ENCODE data around the gene FEV.

The FEV gene

DNA sequence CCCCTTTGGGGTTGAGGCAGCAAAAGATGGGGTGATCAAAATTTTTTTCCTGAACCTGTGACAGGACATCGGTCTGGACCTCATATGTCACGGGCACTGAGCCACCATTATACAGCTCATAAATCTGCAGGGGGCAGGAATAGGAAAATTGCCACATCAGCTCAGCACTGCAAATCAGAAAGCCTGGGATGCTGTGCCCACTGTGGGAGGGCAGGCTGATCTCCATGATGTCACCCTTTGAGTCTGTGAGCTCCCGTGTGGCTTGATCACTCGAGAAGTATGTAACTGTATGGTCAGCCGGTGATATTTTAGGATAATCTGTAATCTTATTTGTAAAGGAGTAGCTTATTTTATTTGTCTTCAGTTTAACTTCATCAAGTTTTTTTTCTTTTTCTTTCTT, 25.9 kb upstream of the FEV start:
- H3K9ac ChIP-seq (ENCODE audit: low read length), result no peak overlapping the region
- no peaks in the 10 kb centered on the region for H3K36me3 ChIP-seq (ENCODE audit: control insufficient read depth, insufficient read depth, low read length, severe bottlenecking)
- no peaks in the 10 kb centered on the region for H3K9me3 ChIP-seq (ENCODE audit: control insufficient read depth, low read length)
- DNase-seq (ENCODE audit: low read depth), result no peak
- peaks cover 46% of the 10 kb centered on the region for H3K27me3 ChIP-seq (replicated peaks; ENCODE audit: control insufficient read depth, insufficient read depth, low read length)
- no peaks in the 10 kb centered on the region for H3K4me1 ChIP-seq (ENCODE audit: control insufficient read depth, insufficient read depth, low read length)
- no peak overlapping the region for H3K4me3 ChIP-seq (ENCODE audit: low read length)

DNA sequence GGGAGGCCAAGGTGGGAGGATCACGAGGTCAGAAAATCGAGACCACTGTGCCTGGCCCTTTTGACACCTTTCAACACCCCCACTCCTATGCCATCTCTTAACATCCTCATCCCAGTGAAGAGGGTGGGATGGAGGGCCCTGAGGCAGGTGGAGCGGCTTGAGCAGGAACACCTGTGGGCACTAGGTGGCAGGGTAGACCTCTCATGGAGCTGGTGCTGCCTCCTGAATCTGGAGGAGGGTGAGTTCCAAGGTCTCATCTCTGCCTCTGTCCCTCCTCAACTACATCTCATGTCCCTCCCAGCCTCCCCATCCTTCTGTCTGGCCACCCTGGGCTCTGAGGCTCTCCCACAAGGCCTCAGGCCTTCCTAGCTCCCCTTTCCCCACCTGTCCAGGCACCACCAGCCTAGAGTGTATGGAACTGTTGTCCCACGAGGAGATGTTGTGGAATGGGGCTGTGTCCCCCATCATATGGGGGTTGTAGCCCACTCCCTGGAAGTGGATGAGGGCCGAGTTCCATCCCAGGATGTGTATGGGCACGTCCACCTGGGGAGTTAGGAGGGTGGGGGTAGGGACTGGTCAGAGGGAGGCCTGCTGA, 25.3 kb upstream of the FEV start:
- H3K9ac ChIP-seq (ENCODE audit: low read length), result no peak overlapping the region
- no peaks in the 10 kb centered on the region for H3K9me3 ChIP-seq (ENCODE audit: control insufficient read depth, low read length)
- no peak overlapping the region for H3K4me3 ChIP-seq (ENCODE audit: low read length)
- H3K4me1 ChIP-seq (ENCODE audit: control insufficient read depth, insufficient read depth, low read length), result no peaks in the 10 kb centered on the region
- no peak for DNase-seq (ENCODE audit: low read depth)
- no peaks in the 10 kb centered on the region for H3K36me3 ChIP-seq (ENCODE audit: control insufficient read depth, insufficient read depth, low read length, severe bottlenecking)
- H3K27me3 ChIP-seq (replicated peaks; ENCODE audit: control insufficient read depth, insufficient read depth, low read length), result peaks cover 47% of the 10 kb centered on the region

DNA sequence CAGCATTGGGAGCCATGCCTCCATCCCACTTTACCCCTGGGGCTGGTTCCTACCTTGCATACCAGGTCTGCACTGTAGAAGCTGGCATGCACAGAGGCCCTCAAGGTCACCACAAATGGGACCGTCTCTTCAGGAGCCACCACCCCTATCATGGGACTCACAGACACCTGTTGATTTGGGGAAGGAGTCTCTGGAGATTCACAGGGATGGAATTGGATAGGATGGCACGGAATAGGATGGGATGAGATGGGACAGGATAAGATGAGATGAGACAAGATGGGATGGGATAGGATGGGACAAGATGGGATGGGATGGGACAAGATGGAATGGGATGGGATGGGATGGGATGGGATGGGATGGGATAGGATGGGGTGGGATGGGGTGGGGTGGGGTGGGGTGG, 24.3 kb upstream of the FEV start:
- no peaks in the 10 kb centered on the region for H3K4me1 ChIP-seq (ENCODE audit: control insufficient read depth, insufficient read depth, low read length)
- no peaks in the 10 kb centered on the region for H3K36me3 ChIP-seq (ENCODE audit: control insufficient read depth, insufficient read depth, low read length, severe bottlenecking)
- no peak for DNase-seq (ENCODE audit: low read depth)
- no peak overlapping the region for H3K4me3 ChIP-seq (ENCODE audit: low read length)
- H3K27me3 ChIP-seq (replicated peaks; ENCODE audit: control insufficient read depth, insufficient read depth, low read length), result peaks cover 49% of the 10 kb centered on the region
- no peaks in the 10 kb centered on the region for H3K9me3 ChIP-seq (ENCODE audit: control insufficient read depth, low read length)
- no peak overlapping the region for H3K9ac ChIP-seq (ENCODE audit: low read length)

DNA sequence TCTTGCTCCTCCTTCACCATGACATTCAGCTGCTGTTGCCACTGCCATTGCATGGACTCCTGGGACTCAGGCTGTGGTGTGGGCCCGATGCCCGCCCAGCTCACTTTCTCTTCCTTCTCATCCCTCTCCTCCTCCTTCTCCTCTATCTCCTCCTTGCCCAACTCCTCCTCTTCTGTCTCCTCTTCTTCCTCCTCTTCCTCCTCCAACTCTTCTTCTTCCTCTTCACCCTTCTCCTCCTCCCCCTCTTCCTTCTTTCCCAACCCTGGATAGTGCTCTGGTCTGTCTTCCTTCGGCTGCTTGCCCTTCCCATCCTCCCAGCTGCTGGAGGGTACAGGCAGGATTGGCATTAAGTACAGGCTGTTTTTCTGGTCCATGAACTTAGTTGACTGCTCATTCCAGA, 19.0 kb upstream of the FEV start:
- H3K4me1 ChIP-seq (ENCODE audit: control insufficient read depth, insufficient read depth, low read length), result no peaks in the 10 kb centered on the region
- H3K27me3 ChIP-seq (replicated peaks; ENCODE audit: control insufficient read depth, insufficient read depth, low read length), result peaks cover 74% of the 10 kb centered on the region
- no peak overlapping the region for H3K4me3 ChIP-seq (ENCODE audit: low read length)
- H3K9ac ChIP-seq (ENCODE audit: low read length), result no peak overlapping the region
- no peaks in the 10 kb centered on the region for H3K36me3 ChIP-seq (ENCODE audit: control insufficient read depth, insufficient read depth, low read length, severe bottlenecking)
- H3K9me3 ChIP-seq (ENCODE audit: control insufficient read depth, low read length), result no peaks in the 10 kb centered on the region
- no peak for DNase-seq (ENCODE audit: low read depth)

DNA sequence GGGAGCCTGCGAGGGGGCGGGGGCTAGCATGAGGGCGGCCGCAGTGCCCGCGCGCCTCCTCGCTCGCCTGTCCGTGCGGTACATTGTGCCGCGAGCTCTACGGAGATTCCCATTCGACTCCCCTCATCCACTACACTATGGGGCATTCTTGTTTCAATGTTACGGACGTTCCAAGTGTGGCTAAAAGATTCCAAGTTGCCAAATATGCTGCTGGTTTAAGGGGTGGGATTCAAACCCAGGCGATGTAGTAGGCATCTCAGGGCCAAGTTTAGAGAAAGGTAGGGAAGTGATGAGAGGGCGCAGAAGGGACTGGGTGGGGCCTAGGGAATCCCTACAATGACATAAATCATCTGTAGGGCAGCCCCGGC, 18.3 kb upstream of the FEV start:
- no peaks in the 10 kb centered on the region for H3K36me3 ChIP-seq (ENCODE audit: control insufficient read depth, insufficient read depth, low read length, severe bottlenecking)
- H3K4me1 ChIP-seq (ENCODE audit: control insufficient read depth, insufficient read depth, low read length), result no peaks in the 10 kb centered on the region
- peaks cover 67% of the 10 kb centered on the region for H3K27me3 ChIP-seq (replicated peaks; ENCODE audit: control insufficient read depth, insufficient read depth, low read length)
- H3K9ac ChIP-seq (ENCODE audit: low read length), result no peak overlapping the region
- no peaks in the 10 kb centered on the region for H3K9me3 ChIP-seq (ENCODE audit: control insufficient read depth, low read length)
- no peak overlapping the region for H3K4me3 ChIP-seq (ENCODE audit: low read length)
- DNase-seq (ENCODE audit: low read depth), result no peak

DNA sequence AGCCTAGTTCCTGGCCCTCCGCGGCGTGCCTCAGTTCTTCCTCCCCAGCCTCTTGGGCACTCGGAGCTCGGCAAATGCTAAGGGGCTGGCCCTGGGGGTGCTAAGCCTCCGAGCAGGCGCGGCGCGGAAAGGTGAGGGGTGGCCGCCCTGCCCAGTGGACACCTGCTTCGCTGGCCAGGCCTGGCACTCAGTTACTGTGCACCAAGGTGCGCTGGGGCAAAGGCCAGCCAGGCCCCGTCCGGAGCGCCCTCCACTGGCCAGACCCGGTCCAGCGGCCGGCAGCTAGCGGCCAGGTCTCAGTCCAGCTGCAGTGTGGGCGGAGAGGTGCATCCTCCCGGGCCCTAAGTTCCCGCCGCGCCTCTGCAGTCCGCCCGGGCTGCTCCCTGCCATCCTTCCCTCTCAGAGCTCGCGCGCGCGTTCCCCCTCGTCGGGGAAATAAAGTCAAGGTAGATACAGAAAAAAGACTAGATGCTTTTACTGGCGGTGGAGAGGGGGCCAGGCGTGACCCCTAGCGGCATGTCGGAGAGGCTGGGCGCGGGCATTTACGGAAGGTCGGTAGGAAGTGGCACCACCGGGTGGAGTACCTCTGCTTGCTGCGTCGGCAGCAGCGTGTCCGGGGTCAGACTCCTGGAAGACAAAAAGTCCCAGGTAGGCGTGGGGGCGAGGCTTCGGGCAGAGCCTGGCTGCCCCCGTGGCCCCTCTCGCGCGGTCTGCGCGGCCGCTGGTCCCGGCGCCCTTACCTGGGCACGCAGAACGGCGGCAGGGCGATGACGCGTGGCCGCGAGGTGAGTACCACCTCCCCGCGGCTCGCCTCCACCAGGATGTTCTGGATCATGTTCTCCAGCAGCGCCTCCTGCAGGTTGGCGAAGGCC, 17.6 kb upstream of the FEV start:
- Histone ChIP-seq H3K4me3 (ENCODE audit: low read length) (no peak overlapping the region), H3K36me3 (ENCODE audit: control insufficient read depth, insufficient read depth, low read length, severe bottlenecking) (no peaks in the 10 kb centered on the region), H3K27me3 (replicated peaks; ENCODE audit: control insufficient read depth, insufficient read depth, low read length) (peaks cover 64% of the 10 kb centered on the region), H3K9ac (ENCODE audit: low read length) (no peak overlapping the region), H3K9me3 (ENCODE audit: control insufficient read depth, low read length) (no peaks in the 10 kb centered on the region), H3K4me1 (ENCODE audit: control insufficient read depth, insufficient read depth, low read length) (no peaks in the 10 kb centered on the region)
- no peak for DNase-seq (ENCODE audit: low read depth)

DNA sequence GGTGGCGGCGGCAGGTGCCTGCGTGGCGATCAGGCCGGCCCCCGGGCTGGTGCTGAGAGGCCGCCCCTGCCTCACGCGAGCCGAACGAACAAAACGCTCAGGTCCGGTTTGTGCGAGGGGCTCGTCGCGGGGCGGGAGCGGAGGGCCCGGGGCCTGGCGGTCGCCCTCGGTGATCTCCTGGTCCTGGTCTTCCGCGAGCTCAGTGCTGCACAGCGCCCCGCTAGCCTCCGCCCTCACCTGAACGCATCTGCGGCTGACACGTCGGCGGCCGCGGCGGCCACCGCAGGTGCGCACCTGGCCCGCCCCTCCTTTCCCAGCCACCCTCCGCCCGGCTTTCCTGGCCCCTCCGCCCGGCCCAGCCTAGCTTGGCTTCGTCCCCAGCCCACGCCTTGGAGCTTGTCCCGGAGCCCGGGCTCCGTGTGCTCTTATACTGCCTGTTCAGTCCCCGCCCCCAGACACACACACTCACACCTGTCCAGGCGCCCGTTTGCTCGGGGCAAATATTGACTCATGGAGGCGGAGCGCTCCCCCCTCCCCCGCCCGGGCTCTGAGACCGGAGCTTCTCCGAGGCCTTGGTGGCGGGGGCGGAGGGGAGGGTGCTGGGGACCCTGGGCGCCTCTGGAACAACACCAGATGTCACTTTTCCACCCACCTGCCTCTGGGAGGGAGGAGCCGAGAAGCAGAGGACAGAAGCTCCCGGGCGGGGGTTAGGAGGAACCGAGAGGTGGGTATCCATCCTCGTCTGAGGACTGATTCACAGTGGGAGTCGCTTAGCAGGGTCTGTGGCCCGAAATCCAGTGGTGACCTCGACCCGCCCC, 16.8 kb upstream of the FEV start:
- Histone ChIP-seq H3K4me3 (ENCODE audit: low read length) (no peak overlapping the region), H3K9me3 (ENCODE audit: control insufficient read depth, low read length) (no peaks in the 10 kb centered on the region), H3K9ac (ENCODE audit: low read length) (no peak overlapping the region), H3K4me1 (ENCODE audit: control insufficient read depth, insufficient read depth, low read length) (no peaks in the 10 kb centered on the region), H3K27me3 (replicated peaks; ENCODE audit: control insufficient read depth, insufficient read depth, low read length) (peaks cover 59% of the 10 kb centered on the region), H3K36me3 (ENCODE audit: control insufficient read depth, insufficient read depth, low read length, severe bottlenecking) (no peaks in the 10 kb centered on the region)
- no peak for DNase-seq (ENCODE audit: low read depth)

DNA sequence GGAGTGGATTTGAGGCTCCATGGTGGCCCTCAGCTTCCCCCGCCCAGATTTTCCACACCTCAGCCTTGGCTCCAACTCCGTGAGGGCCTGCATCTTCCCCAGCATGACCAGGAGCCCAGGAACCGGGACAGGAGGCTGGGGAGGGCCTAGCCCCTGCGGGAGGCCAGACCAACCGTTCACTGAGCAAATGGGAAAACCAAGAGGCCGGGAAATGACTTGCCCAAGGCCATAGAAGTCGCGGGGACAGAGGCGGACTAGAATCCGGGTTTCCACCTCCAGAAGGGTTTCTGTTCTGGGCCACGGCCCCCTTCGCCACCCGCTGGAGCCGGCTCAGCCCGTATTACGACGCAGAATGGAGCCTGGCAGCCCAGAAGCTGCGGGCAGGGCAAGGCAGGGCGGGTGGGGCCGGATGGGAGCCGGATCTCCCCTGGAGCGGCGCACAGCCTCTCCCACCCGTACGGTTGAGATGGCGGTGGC, 16.2 kb upstream of the FEV start:
- DNase-seq (ENCODE audit: low read depth), result no peak
- Histone ChIP-seq H3K9me3 (ENCODE audit: control insufficient read depth, low read length) (no peaks in the 10 kb centered on the region), H3K4me3 (ENCODE audit: low read length) (no peak overlapping the region), H3K9ac (ENCODE audit: low read length) (no peak overlapping the region), H3K36me3 (ENCODE audit: control insufficient read depth, insufficient read depth, low read length, severe bottlenecking) (no peaks in the 10 kb centered on the region), H3K27me3 (replicated peaks; ENCODE audit: control insufficient read depth, insufficient read depth, low read length) (peaks cover 59% of the 10 kb centered on the region), H3K4me1 (ENCODE audit: control insufficient read depth, insufficient read depth, low read length) (no peaks in the 10 kb centered on the region)

DNA sequence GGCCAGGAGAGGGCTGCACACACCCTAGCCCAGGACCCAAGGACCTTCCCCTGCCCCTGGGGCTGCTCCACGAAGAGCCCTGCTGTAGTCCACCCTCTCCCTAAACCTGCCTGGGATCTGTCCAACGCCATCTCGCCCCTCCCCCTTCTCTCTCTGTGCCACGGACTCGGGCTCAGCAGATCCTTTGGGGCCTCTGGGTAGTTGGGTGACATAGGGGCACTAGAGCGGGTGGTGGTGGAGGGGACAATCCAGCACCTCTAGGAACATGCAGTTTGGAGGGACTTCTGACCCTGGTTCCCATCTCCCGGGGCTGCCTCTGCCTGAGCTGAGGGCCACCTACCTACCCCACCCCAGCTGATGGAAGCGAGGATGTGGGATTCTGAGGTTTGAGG, 15.6 kb upstream of the FEV start:
- H3K9ac ChIP-seq (ENCODE audit: low read length), result no peak overlapping the region
- H3K4me1 ChIP-seq (ENCODE audit: control insufficient read depth, insufficient read depth, low read length), result no peaks in the 10 kb centered on the region
- no peak for DNase-seq (ENCODE audit: low read depth)
- no peak overlapping the region for H3K4me3 ChIP-seq (ENCODE audit: low read length)
- H3K9me3 ChIP-seq (ENCODE audit: control insufficient read depth, low read length), result no peaks in the 10 kb centered on the region
- H3K36me3 ChIP-seq (ENCODE audit: control insufficient read depth, insufficient read depth, low read length, severe bottlenecking), result no peaks in the 10 kb centered on the region
- H3K27me3 ChIP-seq (replicated peaks; ENCODE audit: control insufficient read depth, insufficient read depth, low read length), result peaks cover 59% of the 10 kb centered on the region

DNA sequence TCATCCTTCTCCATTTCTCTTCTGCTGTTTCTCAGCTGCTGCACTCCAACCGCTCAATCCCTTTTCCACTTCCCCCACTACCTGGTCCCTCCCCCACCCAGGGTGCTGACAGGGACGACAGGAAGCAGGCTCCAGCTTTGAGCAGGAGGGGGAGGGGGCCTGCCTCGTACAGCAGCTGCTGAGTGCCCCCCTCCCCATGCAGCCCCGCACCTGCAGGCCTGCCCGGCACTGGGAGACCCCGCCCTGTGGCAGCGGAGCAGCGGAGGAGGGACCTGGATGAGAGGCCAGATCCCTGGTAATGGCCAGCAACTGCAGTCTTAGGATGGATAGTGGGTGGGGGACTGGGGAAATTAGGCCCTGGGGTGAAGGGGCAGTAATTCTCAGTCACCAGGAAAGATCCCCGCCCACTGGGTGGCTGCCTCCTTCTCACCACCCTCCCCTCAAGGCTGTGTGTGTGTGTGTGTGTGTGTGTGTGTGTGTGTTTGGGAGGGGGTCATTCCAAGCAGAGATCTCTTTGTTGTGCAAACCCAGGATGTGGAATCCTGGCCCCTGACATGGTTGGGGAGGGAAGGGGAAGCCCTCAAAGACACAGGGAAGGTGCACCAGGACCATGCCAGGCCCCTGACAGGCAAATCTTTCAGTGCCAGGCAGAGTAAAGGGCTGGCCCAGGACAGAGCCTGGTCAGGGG, 15.0 kb upstream of the FEV start:
- Histone ChIP-seq H3K4me3 (ENCODE audit: low read length) (no peak overlapping the region), H3K36me3 (ENCODE audit: control insufficient read depth, insufficient read depth, low read length, severe bottlenecking) (no peaks in the 10 kb centered on the region), H3K9ac (ENCODE audit: low read length) (no peak overlapping the region), H3K9me3 (ENCODE audit: control insufficient read depth, low read length) (no peaks in the 10 kb centered on the region), H3K4me1 (ENCODE audit: control insufficient read depth, insufficient read depth, low read length) (no peaks in the 10 kb centered on the region), H3K27me3 (replicated peaks; ENCODE audit: control insufficient read depth, insufficient read depth, low read length) (peaks cover 59% of the 10 kb centered on the region)
- no peak for DNase-seq (ENCODE audit: low read depth)

Data from adipocyte (in vitro differentiated cells).